Keratinocyte (primary cell): ENCODE results near the gene SNN.

ENCODE experiments used
- EZH2 ChIP-seq: IDR thresholded peaks from one replicate; pipeline ENCODE4 v1.6.1; 2012; ENCODE audit warnings: inconsistent platforms, mild to moderate bottlenecking, low read length, moderate library complexity
- TF ChIP-seq, protein P1 (sequence below), 3 experiments: IDR thresholded peaks in 1 of 3; conservative IDR thresholded peaks in 1 of 3; optimal IDR thresholded peaks in 1 of 3; 2 replicates in 2 of 3; 3 replicates in 1 of 3; pipeline versions ENCODE3 to v1.5.1; 2011; ENCODE audit warnings: low read length in 3 of 3, mild to moderate bottlenecking in 3 of 3, moderate library complexity in 2 of 3, control low read depth in 1 of 3, inconsistent platforms in 1 of 3; ENCODE audit not compliant: insufficient read depth in 2 of 3; ENCODE audit errors: extremely low read depth in 1 of 3

DNA sequence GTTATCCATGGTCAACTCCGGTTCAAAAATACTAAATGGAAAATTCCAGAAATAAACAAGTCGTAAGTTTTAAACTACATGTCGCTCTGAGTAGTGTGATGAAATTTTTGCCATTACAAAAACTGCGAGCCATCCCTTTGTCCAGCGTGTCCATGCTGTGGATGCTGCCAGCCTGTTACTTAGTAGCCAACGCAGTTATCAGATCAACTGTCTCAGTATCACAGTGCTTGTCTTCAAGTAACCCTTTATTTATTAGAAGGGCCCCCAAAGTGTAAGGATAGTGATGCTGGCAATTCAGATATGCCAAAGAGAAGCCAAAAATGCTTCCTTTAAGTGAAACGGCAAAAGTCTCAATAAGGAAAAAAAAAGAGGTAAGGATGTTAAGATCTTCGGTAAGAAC lies 23.9 kb downstream of the SNN start:
- TF ChIP-seq, protein P1, sequence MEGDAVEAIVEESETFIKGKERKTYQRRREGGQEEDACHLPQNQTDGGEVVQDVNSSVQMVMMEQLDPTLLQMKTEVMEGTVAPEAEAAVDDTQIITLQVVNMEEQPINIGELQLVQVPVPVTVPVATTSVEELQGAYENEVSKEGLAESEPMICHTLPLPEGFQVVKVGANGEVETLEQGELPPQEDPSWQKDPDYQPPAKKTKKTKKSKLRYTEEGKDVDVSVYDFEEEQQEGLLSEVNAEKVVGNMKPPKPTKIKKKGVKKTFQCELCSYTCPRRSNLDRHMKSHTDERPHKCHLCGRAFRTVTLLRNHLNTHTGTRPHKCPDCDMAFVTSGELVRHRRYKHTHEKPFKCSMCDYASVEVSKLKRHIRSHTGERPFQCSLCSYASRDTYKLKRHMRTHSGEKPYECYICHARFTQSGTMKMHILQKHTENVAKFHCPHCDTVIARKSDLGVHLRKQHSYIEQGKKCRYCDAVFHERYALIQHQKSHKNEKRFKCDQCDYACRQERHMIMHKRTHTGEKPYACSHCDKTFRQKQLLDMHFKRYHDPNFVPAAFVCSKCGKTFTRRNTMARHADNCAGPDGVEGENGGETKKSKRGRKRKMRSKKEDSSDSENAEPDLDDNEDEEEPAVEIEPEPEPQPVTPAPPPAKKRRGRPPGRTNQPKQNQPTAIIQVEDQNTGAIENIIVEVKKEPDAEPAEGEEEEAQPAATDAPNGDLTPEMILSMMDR (optimal IDR thresholded peaks at IDR 0.05 in 1 of 3, IDR thresholded peaks at IDR 0.05 in 1 of 3, conservative IDR thresholded peaks at IDR 0.05 in 1 of 3; ENCODE audit: extremely low read depth in 1 of 3, insufficient read depth in 2 of 3, low read length in 3 of 3): no peak
- no peak for TF ChIP-seq EZH2
